HEK293 (cell line): ENCODE measurements around the gene KCTD14.

Source experiments
- CTCF ChIA-PET: fragments of 350-600 bp; formaldehyde crosslinking; extraction: SDS; loops from one replicate; lab custom pipeline; 2021; ENCODE audit warnings: antibody characterized with exemption; lab: Yijun Ruan, JAX
- POLR2A ChIA-PET: fragments of 300-600 bp; formaldehyde crosslinking; extraction: SDS; loops from one replicate; lab custom pipeline; 2020; ENCODE audit warnings: antibody characterized with exemption, inconsistent platforms; lab: Yijun Ruan, JAX
- H3K27ac ChIP-seq: fragments of 200-500 bp; sonication (Bioruptor generic); 2 replicates; pipeline ENCODE4 v1.5.1; 2014; ENCODE audit warnings: low read depth, low read length, control low read depth, inconsistent platforms; ENCODE audit errors: extremely low read depth
- H3K36me3 ChIP-seq, 2 experiments: fragments of 200-500 bp in 1 of 2; sonication (Bioruptor generic) in 1 of 2; 1 replicate in 1 of 2; 2 replicates in 1 of 2; pipeline ENCODE4 v1.5.1; 2014 to 2017; ENCODE audit warnings: inconsistent platforms in 2 of 2, low read length in 2 of 2; ENCODE audit not compliant: control insufficient read depth in 2 of 2, insufficient read depth in 1 of 2
- H3K4me1 ChIP-seq: fragments of 200-500 bp; sonication (Bioruptor generic); 2 replicates; pipeline ENCODE4 v1.5.1; 2014; ENCODE audit warnings: mild to moderate bottlenecking, low read length, inconsistent platforms; ENCODE audit not compliant: control insufficient read depth, insufficient read depth
- H3K4me3 ChIP-seq: 2 replicates; pipeline ENCODE4 v1.5.1; 2011; ENCODE audit warnings: low read depth, mild to moderate bottlenecking, control low read depth, low read length, moderate library complexity
- H3K9me3 ChIP-seq: fragments of 200-500 bp; sonication (Bioruptor generic); 2 replicates; pipeline ENCODE4 v1.5.1; 2014; ENCODE audit warnings: low read depth, low read length, inconsistent platforms; ENCODE audit not compliant: control insufficient read depth, insufficient read depth
- KLF7 ChIP-seq: fragments of 450-650 bp; formaldehyde crosslinking; IDR thresholded peaks from 2 replicates; pipeline ENCODE4 v1.5.1; 2016; ENCODE audit warnings: missing biosample characterization, missing genetic modification characterization, borderline replicate concordance
- KLF8 ChIP-seq: fragments of 450-650 bp; formaldehyde crosslinking; IDR thresholded peaks from 2 replicates; pipeline ENCODE4 v1.5.1; 2016; ENCODE audit warnings: missing biosample characterization, missing genetic modification characterization
- MYNN ChIP-seq: fragments of 450-650 bp; formaldehyde crosslinking; IDR thresholded peaks from 2 replicates; pipeline ENCODE4 v1.5.1; 2016; ENCODE audit warnings: missing biosample characterization, missing genetic modification characterization, borderline replicate concordance
- MZF1 ChIP-seq: fragments of 450-650 bp; formaldehyde crosslinking; IDR thresholded peaks from 2 replicates; pipeline ENCODE4 v1.5.1; 2017; ENCODE audit warnings: missing biosample characterization, missing genetic modification characterization, borderline replicate concordance
- OSR2 ChIP-seq: fragments of 450-650 bp; formaldehyde crosslinking; IDR thresholded peaks from 2 replicates; pipeline ENCODE4 v1.5.1; 2016; ENCODE audit warnings: missing biosample characterization, missing genetic modification characterization
- SCRT2 ChIP-seq: fragments of 450-650 bp; formaldehyde crosslinking; IDR thresholded peaks from 2 replicates; pipeline ENCODE4 v1.5.1; 2016; ENCODE audit warnings: missing biosample characterization, missing genetic modification characterization
- SP2 ChIP-seq: fragments of 450-650 bp; formaldehyde crosslinking; IDR thresholded peaks from 2 replicates; pipeline ENCODE4 v1.5.1; 2016; ENCODE audit warnings: missing biosample characterization, missing genetic modification characterization
- YY1 ChIP-seq: fragments of 450-650 bp; formaldehyde crosslinking; IDR thresholded peaks from 2 replicates; pipeline ENCODE4 v1.5.1; 2018; ENCODE audit warnings: missing biosample characterization, missing genetic modification characterization
- ZFHX2 ChIP-seq: fragments of 450-650 bp; formaldehyde crosslinking; conservative IDR thresholded peaks from 2 replicates; pipeline ENCODE4 v1.5.1; 2016; ENCODE audit warnings: missing biosample characterization, missing genetic modification characterization
- ZFP3 ChIP-seq: fragments of 450-650 bp; formaldehyde crosslinking; IDR thresholded peaks from 2 replicates; pipeline ENCODE4 v1.5.1; 2016; ENCODE audit warnings: low read depth, missing biosample characterization, missing genetic modification characterization
- ZFP69B ChIP-seq: fragments of 450-650 bp; formaldehyde crosslinking; IDR thresholded peaks from 2 replicates; pipeline ENCODE4 v1.5.1; 2016; ENCODE audit warnings: missing biosample characterization, missing genetic modification characterization
- ZNF10 ChIP-seq: fragments of 450-650 bp; formaldehyde crosslinking; IDR thresholded peaks from 2 replicates; pipeline ENCODE4 v1.5.1; 2017; ENCODE audit warnings: missing biosample characterization, missing genetic modification characterization
- ZNF140 ChIP-seq: fragments of 450-650 bp; formaldehyde crosslinking; IDR thresholded peaks from 2 replicates; pipeline ENCODE4 v1.5.1; 2016; ENCODE audit warnings: missing biosample characterization, missing genetic modification characterization
- ZNF169 ChIP-seq: fragments of 450-650 bp; formaldehyde crosslinking; IDR thresholded peaks from 2 replicates; pipeline ENCODE4 v1.5.1; 2016; ENCODE audit warnings: missing biosample characterization, missing genetic modification characterization
- ZNF324 ChIP-seq: fragments of 450-650 bp; formaldehyde crosslinking; IDR thresholded peaks from 2 replicates; pipeline ENCODE4 v1.5.1; 2016; ENCODE audit warnings: missing biosample characterization, missing genetic modification characterization
- ZNF335 ChIP-seq: fragments of 450-650 bp; formaldehyde crosslinking; conservative IDR thresholded peaks from 2 replicates; pipeline ENCODE4 v1.5.1; 2016; ENCODE audit warnings: missing biosample characterization, missing genetic modification characterization
- ZNF530 ChIP-seq: fragments of 450-650 bp; formaldehyde crosslinking; IDR thresholded peaks from 2 replicates; pipeline ENCODE4 v1.5.1; 2016; ENCODE audit warnings: low read depth, missing biosample characterization, missing genetic modification characterization
- ZNF558 ChIP-seq: fragments of 450-650 bp; formaldehyde crosslinking; IDR thresholded peaks from 2 replicates; pipeline ENCODE4 v1.5.1; 2016; ENCODE audit warnings: missing biosample characterization, missing genetic modification characterization
- ZNF600 ChIP-seq: fragments of 450-650 bp; formaldehyde crosslinking; IDR thresholded peaks from 2 replicates; pipeline ENCODE4 v1.5.1; 2016; ENCODE audit warnings: missing biosample characterization, missing genetic modification characterization
- ZNF677 ChIP-seq: fragments of 450-650 bp; IDR thresholded peaks from 2 replicates; pipeline ENCODE4 v1.5.0; 2018; ENCODE audit warnings: missing biosample characterization, mild to moderate bottlenecking, missing genetic modification characterization, moderate library complexity
- ZNF791 ChIP-seq: fragments of 450-650 bp; formaldehyde crosslinking; IDR thresholded peaks from 2 replicates; pipeline ENCODE4 v1.5.1; 2016; ENCODE audit warnings: missing biosample characterization, missing genetic modification characterization
- TF ChIP-seq, protein P1 (sequence below): fragments of 450-650 bp; formaldehyde crosslinking; conservative IDR thresholded peaks from 2 replicates; pipeline ENCODE4 v1.5.1; 2016; ENCODE audit warnings: low read depth, missing biosample characterization, missing genetic modification characterization
- TF ChIP-seq, protein P2 (sequence below): fragments of 450-650 bp; formaldehyde crosslinking; IDR thresholded peaks from 2 replicates; pipeline ENCODE4 v1.5.1; 2017; ENCODE audit warnings: missing biosample characterization, mild to moderate bottlenecking, missing genetic modification characterization, moderate library complexity
- TF ChIP-seq, protein P3 (sequence below): fragments of 450-650 bp; formaldehyde crosslinking; IDR thresholded peaks from 2 replicates; pipeline ENCODE4 v1.5.1; 2016; ENCODE audit warnings: missing biosample characterization, missing genetic modification characterization
- TF ChIP-seq, protein P4 (sequence below): fragments of 450-650 bp; formaldehyde crosslinking; IDR thresholded peaks from 2 replicates; pipeline ENCODE4 v1.5.1; 2017; ENCODE audit warnings: missing biosample characterization, missing genetic modification characterization
- TF ChIP-seq, protein P5 (sequence below): fragments of 450-650 bp; formaldehyde crosslinking; IDR thresholded peaks from 2 replicates; pipeline ENCODE4 v1.5.1; 2016; ENCODE audit warnings: missing biosample characterization, missing genetic modification characterization

Gene KCTD14

DNA sequence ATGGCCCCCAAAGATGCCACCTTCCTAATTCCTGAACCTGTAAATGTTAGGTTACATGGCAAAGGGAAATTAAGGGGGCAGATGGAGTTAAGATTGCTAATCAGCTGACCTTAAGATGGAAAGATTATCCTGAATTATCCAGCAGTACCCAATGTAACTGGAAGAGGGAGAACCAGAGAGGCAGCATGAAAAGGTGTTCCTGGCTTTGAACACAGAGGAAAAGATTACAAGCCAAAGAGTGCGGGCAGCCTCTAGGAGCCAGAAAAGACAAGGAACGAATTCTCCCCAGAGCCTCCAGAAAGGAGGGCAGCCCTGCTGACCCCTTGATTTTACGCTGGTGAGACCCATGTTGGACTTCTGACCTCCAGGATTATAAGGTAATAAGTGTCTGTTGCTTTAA lies 25.5 kb upstream of the KCTD14 start:
- Histone ChIP-seq H3K36me3 (no peaks in the 10 kb centered on the region), H3K9me3 (no peaks in the 10 kb centered on the region), H3K4me3 (no peak overlapping the region), H3K27ac (no peak overlapping the region), H3K4me1 (no peaks in the 10 kb centered on the region)
- ChIA-PET CTCF (interaction anchor here (0.6 to 1.3 kb wide), 3 partner anchors 17 to 517 kb away, joined by 3 to 6 read pairs (median 6); no protein-coding TSS in a partner anchor), POLR2A (no interaction called here)
- TF ChIP-seq SP2 (no peak), SCRT2 (tag by site-specific recombination) (no peak), ZNF10 (tag by site-specific recombination) (no peak), KLF8 (tag by site-specific recombination) (no peak), KLF7 (tag by site-specific recombination) (no peak), ZNF140 (tag by site-specific recombination) (no peak), ZNF530 (tag by site-specific recombination) (no peak), ZNF558 (tag by site-specific recombination) (no peak), ZNF677 (no peak), ZNF169 (no peak), ZNF335 (tag by site-specific recombination) (no peak), ZFP3 (tag by site-specific recombination) (no peak), ZNF791 (tag by site-specific recombination) (no peak), YY1 (tag by site-specific recombination) (no peak), OSR2 (tag by site-specific recombination) (no peak)
- TF ChIP-seq, protein P1, sequence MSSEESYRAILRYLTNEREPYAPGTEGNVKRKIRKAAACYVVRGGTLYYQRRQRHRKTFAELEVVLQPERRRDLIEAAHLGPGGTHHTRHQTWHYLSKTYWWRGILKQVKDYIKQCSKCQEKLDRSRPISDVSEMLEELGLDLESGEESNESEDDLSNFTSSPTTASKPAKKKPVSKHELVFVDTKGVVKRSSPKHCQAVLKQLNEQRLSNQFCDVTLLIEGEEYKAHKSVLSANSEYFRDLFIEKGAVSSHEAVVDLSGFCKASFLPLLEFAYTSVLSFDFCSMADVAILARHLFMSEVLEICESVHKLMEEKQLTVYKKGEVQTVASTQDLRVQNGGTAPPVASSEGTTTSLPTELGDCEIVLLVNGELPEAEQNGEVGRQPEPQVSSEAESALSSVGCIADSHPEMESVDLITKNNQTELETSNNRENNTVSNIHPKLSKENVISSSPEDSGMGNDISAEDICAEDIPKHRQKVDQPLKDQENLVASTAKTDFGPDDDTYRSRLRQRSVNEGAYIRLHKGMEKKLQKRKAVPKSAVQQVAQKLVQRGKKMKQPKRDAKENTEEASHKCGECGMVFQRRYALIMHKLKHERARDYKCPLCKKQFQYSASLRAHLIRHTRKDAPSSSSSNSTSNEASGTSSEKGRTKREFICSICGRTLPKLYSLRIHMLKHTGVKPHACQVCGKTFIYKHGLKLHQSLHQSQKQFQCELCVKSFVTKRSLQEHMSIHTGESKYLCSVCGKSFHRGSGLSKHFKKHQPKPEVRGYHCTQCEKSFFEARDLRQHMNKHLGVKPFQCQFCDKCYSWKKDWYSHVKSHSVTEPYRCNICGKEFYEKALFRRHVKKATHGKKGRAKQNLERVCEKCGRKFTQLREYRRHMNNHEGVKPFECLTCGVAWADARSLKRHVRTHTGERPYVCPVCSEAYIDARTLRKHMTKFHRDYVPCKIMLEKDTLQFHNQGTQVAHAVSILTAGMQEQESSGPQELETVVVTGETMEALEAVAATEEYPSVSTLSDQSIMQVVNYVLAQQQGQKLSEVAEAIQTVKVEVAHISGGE = no peak
- TF ChIP-seq, protein P2, sequence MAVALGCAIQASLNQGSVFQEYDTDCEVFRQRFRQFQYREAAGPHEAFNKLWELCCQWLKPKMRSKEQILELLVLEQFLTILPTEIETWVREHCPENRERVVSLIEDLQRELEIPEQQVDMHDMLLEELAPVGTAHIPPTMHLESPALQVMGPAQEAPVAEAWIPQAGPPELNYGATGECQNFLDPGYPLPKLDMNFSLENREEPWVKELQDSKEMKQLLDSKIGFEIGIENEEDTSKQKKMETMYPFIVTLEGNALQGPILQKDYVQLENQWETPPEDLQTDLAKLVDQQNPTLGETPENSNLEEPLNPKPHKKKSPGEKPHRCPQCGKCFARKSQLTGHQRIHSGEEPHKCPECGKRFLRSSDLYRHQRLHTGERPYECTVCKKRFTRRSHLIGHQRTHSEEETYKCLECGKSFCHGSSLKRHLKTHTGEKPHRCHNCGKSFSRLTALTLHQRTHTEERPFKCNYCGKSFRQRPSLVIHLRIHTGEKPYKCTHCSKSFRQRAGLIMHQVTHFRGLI (tag by site-specific recombination) = no peak
- TF ChIP-seq, protein P3, sequence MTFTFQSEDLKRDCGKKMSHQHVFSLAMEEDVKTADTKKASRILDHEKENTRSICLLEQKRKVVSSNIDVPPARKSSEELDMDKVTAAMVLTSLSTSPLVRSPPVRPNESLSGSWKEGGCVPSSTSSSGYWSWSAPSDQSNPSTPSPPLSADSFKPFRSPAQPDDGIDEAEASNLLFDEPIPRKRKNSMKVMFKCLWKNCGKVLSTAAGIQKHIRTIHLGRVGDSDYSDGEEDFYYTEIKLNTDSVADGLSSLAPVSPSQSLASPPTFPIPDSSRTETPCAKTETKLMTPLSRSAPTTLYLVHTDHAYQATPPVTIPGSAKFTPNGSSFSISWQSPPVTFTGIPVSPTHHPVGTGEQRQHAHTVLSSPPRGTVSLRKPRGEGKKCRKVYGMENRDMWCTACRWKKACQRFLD = no peak
- TF ChIP-seq, protein P4, sequence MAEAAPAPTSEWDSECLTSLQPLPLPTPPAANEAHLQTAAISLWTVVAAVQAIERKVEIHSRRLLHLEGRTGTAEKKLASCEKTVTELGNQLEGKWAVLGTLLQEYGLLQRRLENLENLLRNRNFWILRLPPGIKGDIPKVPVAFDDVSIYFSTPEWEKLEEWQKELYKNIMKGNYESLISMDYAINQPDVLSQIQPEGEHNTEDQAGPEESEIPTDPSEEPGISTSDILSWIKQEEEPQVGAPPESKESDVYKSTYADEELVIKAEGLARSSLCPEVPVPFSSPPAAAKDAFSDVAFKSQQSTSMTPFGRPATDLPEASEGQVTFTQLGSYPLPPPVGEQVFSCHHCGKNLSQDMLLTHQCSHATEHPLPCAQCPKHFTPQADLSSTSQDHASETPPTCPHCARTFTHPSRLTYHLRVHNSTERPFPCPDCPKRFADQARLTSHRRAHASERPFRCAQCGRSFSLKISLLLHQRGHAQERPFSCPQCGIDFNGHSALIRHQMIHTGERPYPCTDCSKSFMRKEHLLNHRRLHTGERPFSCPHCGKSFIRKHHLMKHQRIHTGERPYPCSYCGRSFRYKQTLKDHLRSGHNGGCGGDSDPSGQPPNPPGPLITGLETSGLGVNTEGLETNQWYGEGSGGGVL (tag by site-specific recombination) = no peak

DNA sequence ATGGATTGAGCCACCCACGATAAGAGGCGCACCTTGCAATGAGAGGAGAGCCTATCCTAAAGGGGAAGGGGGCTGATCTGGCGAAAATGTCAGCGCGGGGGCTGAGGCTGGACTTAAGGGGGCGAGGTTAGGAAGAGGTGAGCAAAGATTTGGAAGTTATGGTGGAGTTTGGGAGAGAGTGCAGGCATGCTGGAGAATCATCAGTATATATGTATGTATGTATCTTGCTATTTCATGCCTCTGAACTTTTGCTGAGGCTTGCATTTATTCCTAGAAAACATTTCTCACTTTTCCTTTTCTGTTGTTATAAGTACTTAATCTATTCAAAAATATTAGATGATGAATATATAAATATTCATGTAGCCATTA lies 23.4 kb upstream of the KCTD14 start:
- Histone ChIP-seq H3K9me3 (no peaks in the 10 kb centered on the region), H3K4me1 (no peaks in the 10 kb centered on the region), H3K4me3 (no peak overlapping the region), H3K36me3 (no peaks in the 10 kb centered on the region), H3K27ac (no peak overlapping the region)
- ChIA-PET POLR2A (interaction anchor here (2.2 kb wide), 1 partner anchor 52 kb away, joined by 7 read pairs; the partner anchor contains the start of gene INTS4), CTCF (interaction anchor here (0.6 to 2.6 kb wide), 26 partner anchors 9 to 851 kb away, joined by 3 to 17 read pairs (median 4); partner anchors contain the start of genes INTS4, NDUFC2 and THRSP)
- TF ChIP-seq ZNF600 (tag by site-specific recombination) = no peak
- TF ChIP-seq ZFHX2 (tag by site-specific recombination) = 0 out of 2 replicates have a peak, but pooled peaks have one; percentile 24
- no peak for TF ChIP-seq MZF1 (tag by site-specific recombination)
- TF ChIP-seq MYNN (tag by site-specific recombination) = no peak
- no peak for TF ChIP-seq ZFP69B (tag by site-specific recombination)
- no peak for TF ChIP-seq ZNF324 (tag by site-specific recombination)
- TF ChIP-seq, protein P5, sequence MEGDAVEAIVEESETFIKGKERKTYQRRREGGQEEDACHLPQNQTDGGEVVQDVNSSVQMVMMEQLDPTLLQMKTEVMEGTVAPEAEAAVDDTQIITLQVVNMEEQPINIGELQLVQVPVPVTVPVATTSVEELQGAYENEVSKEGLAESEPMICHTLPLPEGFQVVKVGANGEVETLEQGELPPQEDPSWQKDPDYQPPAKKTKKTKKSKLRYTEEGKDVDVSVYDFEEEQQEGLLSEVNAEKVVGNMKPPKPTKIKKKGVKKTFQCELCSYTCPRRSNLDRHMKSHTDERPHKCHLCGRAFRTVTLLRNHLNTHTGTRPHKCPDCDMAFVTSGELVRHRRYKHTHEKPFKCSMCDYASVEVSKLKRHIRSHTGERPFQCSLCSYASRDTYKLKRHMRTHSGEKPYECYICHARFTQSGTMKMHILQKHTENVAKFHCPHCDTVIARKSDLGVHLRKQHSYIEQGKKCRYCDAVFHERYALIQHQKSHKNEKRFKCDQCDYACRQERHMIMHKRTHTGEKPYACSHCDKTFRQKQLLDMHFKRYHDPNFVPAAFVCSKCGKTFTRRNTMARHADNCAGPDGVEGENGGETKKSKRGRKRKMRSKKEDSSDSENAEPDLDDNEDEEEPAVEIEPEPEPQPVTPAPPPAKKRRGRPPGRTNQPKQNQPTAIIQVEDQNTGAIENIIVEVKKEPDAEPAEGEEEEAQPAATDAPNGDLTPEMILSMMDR (tag by site-specific recombination) = 0 out of 2 replicates have a peak, but pooled peaks have one; percentile 6
